Upper lobe of left lung (tissue), 4 donors: Measurements from ENCODE around the gene PGPEP1.

Experiments
- POLR2A ChIP-seq, 4 donors: fragments of 450-650 bp; IDR thresholded peaks; one replicate each; pipeline ENCODE4 v1.5.1; 2016 to 2017; ENCODE audit warnings: antibody characterized with exemption in 4 of 4, mild to moderate bottlenecking in 2 of 4
- TF ChIP-seq, protein P1 (sequence below), 6 experiments: fragments of 450-650 bp in 4 of 6; fragments of 200-600 bp in 2 of 6; sonication (generic) in 2 of 6; IDR thresholded peaks; one replicate each; pipeline ENCODE4 v1.5.1; 2016 to 2019; ENCODE audit warnings: antibody characterized with exemption in 6 of 6

DNA sequence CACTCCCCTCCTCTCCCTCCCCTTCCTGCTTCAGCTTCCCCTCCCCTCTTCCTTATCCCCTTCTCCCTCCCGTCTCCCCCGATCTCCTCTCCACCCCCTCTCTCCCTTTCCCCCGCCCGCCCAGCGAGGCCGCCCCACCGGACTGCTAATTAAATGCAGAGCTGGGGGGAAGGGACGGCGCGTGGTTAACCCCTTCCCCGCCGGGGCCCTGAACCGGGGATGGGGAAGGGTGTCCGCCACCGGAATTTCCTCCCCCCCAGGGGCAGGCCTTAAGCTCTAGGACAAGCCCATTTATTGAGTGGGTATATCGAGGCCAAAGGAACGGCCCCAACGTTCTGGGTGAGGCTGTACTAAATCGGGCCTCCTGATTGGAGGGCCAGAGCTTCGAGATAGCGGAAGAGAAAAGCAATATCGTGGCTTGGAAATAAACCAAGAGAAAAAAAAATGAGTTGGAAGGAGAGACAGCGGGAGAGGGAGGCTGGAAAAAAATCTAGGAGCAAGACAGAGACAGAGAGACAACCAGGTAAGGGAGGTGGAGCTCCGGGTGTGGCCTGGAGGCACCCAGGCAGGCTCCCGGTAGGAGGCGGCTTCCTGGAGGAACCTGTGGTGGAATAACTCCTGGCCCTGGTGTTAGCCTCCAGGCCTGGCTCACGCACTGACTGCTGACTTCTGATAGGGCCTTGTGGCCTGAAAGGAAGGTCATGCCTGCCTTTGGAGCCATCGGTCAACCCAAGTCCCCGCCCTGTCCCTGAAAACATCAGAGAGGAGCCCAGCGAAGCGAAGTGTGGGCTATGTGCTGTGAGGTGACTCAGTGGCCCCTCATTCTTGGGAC is 47.4 kb upstream of the PGPEP1 start:
- TF ChIP-seq, protein P1, sequence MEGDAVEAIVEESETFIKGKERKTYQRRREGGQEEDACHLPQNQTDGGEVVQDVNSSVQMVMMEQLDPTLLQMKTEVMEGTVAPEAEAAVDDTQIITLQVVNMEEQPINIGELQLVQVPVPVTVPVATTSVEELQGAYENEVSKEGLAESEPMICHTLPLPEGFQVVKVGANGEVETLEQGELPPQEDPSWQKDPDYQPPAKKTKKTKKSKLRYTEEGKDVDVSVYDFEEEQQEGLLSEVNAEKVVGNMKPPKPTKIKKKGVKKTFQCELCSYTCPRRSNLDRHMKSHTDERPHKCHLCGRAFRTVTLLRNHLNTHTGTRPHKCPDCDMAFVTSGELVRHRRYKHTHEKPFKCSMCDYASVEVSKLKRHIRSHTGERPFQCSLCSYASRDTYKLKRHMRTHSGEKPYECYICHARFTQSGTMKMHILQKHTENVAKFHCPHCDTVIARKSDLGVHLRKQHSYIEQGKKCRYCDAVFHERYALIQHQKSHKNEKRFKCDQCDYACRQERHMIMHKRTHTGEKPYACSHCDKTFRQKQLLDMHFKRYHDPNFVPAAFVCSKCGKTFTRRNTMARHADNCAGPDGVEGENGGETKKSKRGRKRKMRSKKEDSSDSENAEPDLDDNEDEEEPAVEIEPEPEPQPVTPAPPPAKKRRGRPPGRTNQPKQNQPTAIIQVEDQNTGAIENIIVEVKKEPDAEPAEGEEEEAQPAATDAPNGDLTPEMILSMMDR (IDR thresholded peaks at IDR 0.05): peak in 1 of 6 experiments; percentile 8
- TF ChIP-seq POLR2A (IDR thresholded peaks at IDR 0.05): peak in 1 of 4 donors; percentile 61
